Loucy (cell line): ENCODE results near the gene SPPL3.

Source experiments
- H2AFZ ChIP-seq: fragments of 200-600 bp; sonication (generic); 2 replicates; pipeline ENCODE4 v1.6.0; 2016; ENCODE audit warnings: antibody characterized with exemption, mild to moderate bottlenecking, low read length, moderate library complexity
- H3F3A ChIP-seq: fragments of 200-600 bp; 2 replicates; pipeline ENCODE4 v1.6.0; 2016; ENCODE audit warnings: antibody characterized with exemption, low read depth, mild to moderate bottlenecking
- H3K27me3 ChIP-seq: fragments of 200-600 bp; sonication (generic); 2 replicates; pipeline ENCODE4 v1.6.1; 2014; ENCODE audit warnings: low read length, mild to moderate bottlenecking; ENCODE audit not compliant: insufficient read depth, poor library complexity, severe bottlenecking
- H3K36me3 ChIP-seq: fragments of 200-600 bp; sonication (generic); 2 replicates; pipeline ENCODE4 v1.6.1; 2016; ENCODE audit warnings: low read length; ENCODE audit not compliant: insufficient read depth
- H3K4me1 ChIP-seq: fragments of 200-600 bp; sonication (generic); 2 replicates; pipeline ENCODE4 v1.5.1; 2014; ENCODE audit warnings: low read length, mild to moderate bottlenecking; ENCODE audit not compliant: insufficient read depth, poor library complexity, severe bottlenecking
- H3K4me2 ChIP-seq: fragments of 200-600 bp; sonication (generic); 2 replicates; pipeline ENCODE4 v1.6.0; 2014; ENCODE audit warnings: antibody characterized with exemption, low read length, low read depth, mild to moderate bottlenecking; ENCODE audit not compliant: poor library complexity, severe bottlenecking
- H3K4me3 ChIP-seq: fragments of 200-600 bp; sonication (generic); 2 replicates; pipeline ENCODE4 v1.5.1; 2014; ENCODE audit warnings: low read length, mild to moderate bottlenecking, mixed read lengths; ENCODE audit not compliant: poor library complexity, severe bottlenecking
- H3K79me2 ChIP-seq: fragments of 200-600 bp; sonication (generic); 2 replicates; pipeline ENCODE4 v1.6.1; 2014; ENCODE audit warnings: low read length; ENCODE audit not compliant: insufficient read depth
- H3K9ac ChIP-seq: fragments of 200-600 bp; sonication (generic); 2 replicates; pipeline ENCODE4 v1.6.0; 2014; ENCODE audit warnings: mild to moderate bottlenecking, low read depth, low read length, moderate library complexity; ENCODE audit not compliant: poor library complexity, severe bottlenecking
- H3K9me2 ChIP-seq: fragments of 200-600 bp; sonication (generic); replicated peaks from 2 replicates; pipeline ENCODE4 v1.6.1; 2016; ENCODE audit warnings: low read depth, low read length, mixed read lengths
- H3K9me3 ChIP-seq: fragments of 200-600 bp; sonication (generic); 2 replicates; pipeline ENCODE4 v1.6.1; 2014; ENCODE audit warnings: mild to moderate bottlenecking, antibody characterized with exemption, low read length, low read depth; ENCODE audit not compliant: insufficient read depth
- H4K20me1 ChIP-seq: fragments of 200-600 bp; sonication (generic); 2 replicates; pipeline ENCODE4 v1.6.0; 2014; ENCODE audit warnings: antibody characterized with exemption, low read length, mild to moderate bottlenecking; ENCODE audit not compliant: insufficient read depth, poor library complexity, severe bottlenecking
- EZH2phosphoT487 ChIP-seq: fragments of 200-600 bp; IDR thresholded peaks from 2 replicates; pipeline ENCODE4 v1.6.1; 2018; ENCODE audit warnings: antibody characterized with exemption, mild to moderate bottlenecking, moderate library complexity, borderline replicate concordance
- TF ChIP-seq, protein P1 (sequence below): fragments of 200-600 bp; sonication (generic); conservative IDR thresholded peaks from 2 replicates; pipeline ENCODE4 v1.5.1; 2014; ENCODE audit warnings: mild to moderate bottlenecking, antibody characterized with exemption, low read length

Gene SPPL3

DNA sequence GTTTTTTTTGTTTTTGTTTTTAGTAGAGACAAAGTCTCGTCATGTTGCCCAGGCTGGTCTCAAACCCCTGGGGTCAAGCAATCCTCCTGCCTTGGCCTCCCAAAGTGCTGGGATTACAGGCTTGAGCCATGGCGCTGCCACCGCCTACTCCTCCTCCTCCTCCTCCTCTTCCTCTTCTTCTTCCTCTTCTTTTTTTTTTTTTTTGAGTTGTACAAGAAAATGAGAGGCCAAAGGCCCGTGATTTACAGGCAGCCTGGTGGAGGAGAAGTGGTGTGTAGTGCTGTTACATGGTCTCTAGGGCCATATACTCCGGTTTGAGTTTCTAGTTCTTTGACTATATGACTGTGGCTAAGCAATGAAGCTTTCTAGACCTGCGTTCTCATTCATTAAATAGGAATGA lies 29.6 kb upstream of the SPPL3 start:
- Histone ChIP-seq H3F3A (no peaks in the 10 kb centered on the region), H3K9me2 (no peaks in the 10 kb centered on the region), H3K79me2 (no peaks in the 10 kb centered on the region), H3K4me1 (no peaks in the 10 kb centered on the region), H3K9ac (no peak overlapping the region), H4K20me1 (no peaks in the 10 kb centered on the region), H3K27me3 (no peaks in the 10 kb centered on the region), H2AFZ (no peak overlapping the region), H3K9me3 (no peaks in the 10 kb centered on the region), H3K4me3 (no peak overlapping the region), H3K4me2 (no peak overlapping the region), H3K36me3 (no peaks in the 10 kb centered on the region)
- TF ChIP-seq, protein P1, sequence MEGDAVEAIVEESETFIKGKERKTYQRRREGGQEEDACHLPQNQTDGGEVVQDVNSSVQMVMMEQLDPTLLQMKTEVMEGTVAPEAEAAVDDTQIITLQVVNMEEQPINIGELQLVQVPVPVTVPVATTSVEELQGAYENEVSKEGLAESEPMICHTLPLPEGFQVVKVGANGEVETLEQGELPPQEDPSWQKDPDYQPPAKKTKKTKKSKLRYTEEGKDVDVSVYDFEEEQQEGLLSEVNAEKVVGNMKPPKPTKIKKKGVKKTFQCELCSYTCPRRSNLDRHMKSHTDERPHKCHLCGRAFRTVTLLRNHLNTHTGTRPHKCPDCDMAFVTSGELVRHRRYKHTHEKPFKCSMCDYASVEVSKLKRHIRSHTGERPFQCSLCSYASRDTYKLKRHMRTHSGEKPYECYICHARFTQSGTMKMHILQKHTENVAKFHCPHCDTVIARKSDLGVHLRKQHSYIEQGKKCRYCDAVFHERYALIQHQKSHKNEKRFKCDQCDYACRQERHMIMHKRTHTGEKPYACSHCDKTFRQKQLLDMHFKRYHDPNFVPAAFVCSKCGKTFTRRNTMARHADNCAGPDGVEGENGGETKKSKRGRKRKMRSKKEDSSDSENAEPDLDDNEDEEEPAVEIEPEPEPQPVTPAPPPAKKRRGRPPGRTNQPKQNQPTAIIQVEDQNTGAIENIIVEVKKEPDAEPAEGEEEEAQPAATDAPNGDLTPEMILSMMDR: no peak

DNA sequence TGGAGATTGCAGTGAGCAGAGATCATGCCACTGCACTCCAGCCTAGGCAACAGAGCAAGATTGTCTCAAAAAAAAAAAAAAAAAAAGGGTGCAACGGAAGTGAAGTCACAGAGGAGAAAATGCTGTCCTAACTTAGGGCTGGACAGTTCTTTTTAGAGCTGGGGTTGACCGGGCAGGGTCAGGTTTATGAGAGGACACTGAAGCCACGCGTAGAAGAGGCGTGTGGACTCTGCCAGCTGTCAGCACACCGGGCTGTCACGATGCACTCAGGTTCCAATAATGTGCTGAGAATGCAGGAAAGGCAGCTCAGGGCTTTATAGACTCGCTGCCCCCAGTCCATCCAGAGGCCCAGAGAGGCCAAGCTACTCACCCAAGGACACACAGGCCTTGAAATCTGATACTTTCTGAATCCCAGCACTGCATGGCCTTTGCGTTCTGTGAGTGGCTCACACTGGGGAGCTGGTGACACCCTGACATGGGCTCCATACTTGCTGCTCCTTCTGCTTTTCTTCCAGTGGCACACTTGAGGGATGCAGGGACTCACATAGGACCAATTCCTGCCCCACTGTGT lies 28.9 kb upstream of the SPPL3 start:
- no peak overlapping the region for H2AFZ ChIP-seq
- no peak overlapping the region for H3K4me2 ChIP-seq

DNA sequence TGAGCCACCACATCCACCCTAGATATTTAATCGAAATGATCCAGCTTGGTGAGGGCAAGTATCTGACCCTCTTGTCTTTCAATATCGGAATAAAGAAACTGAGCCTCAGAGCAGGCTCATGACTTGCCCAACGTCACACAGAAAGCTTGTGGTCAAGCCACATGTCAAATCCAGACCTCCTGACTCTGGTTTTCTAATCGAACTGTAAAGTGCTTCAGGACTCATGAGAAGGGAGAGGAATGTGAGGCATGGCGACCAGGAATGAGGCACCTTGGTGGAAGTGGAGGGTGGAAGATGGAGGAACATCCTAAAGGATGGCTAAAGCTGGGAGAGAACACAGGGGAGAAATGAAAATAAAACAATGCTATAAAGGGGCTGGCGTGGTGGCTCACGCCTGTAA lies 27.9 kb upstream of the SPPL3 start:
- no peaks in the 10 kb centered on the region for H3F3A ChIP-seq
- H3K9me3 ChIP-seq: no peaks in the 10 kb centered on the region
- H3K79me2 ChIP-seq: no peaks in the 10 kb centered on the region
- TF ChIP-seq EZH2phosphoT487: no peak
- TF ChIP-seq, protein P1: no peak
- H3K36me3 ChIP-seq: no peaks in the 10 kb centered on the region
- H3K4me3 ChIP-seq: no peak overlapping the region
- no peak overlapping the region; the same call in 1 of the 2 replicates for H2AFZ ChIP-seq
- H4K20me1 ChIP-seq: no peaks in the 10 kb centered on the region
- no peaks in the 10 kb centered on the region for H3K4me1 ChIP-seq
- no peak overlapping the region for H3K4me2 ChIP-seq
- H3K27me3 ChIP-seq: no peaks in the 10 kb centered on the region
- H3K9ac ChIP-seq: no peak overlapping the region
- H3K9me2 ChIP-seq: no peaks in the 10 kb centered on the region

More for the DNA sequence above, 28.9 kb upstream of the SPPL3 start:
- H3K36me3 ChIP-seq: no peaks in the 10 kb centered on the region
- H3K79me2 ChIP-seq: no peaks in the 10 kb centered on the region
- H3F3A ChIP-seq: no peaks in the 10 kb centered on the region
- H3K9me3 ChIP-seq: no peaks in the 10 kb centered on the region
- H3K4me1 ChIP-seq: no peaks in the 10 kb centered on the region
- H3K9me2 ChIP-seq: no peaks in the 10 kb centered on the region
- H3K27me3 ChIP-seq: no peaks in the 10 kb centered on the region
- no peak overlapping the region for H3K9ac ChIP-seq
- H4K20me1 ChIP-seq: no peaks in the 10 kb centered on the region
- no peak overlapping the region for H3K4me3 ChIP-seq
- TF ChIP-seq EZH2phosphoT487: no peak
- TF ChIP-seq, protein P1: no peak
